Heart left ventricle (tissue), 13 donors: ENCODE results near the gene CHST7.

Source experiments
- CTCF ChIP-seq, 12 donors: fragments of 200-600 bp; sonication (generic) in 4 of 12; IDR thresholded peaks; one replicate each; pipeline versions ENCODE4 v1.5.0 to v1.8.0; 2018 to 2022; ENCODE audit warnings: antibody characterized with exemption in 12 of 12, mild to moderate bottlenecking in 5 of 12
- POLR2A ChIP-seq, 2 donors: fragments of 450-650 bp; IDR thresholded peaks; one replicate each; pipeline ENCODE4 v1.6.1; 2017; ENCODE audit warnings: antibody characterized with exemption in 2 of 2, mild to moderate bottlenecking in 2 of 2, moderate library complexity in 2 of 2
- donor health status: ischemic (EF 13 %, LVEDD 7.1; RV severe dilation, severe dysfunction).
- donor health status: DM: no; HTN: yes; CAD: no.
- donor health status: DM: no; HTN: no; CAD: no.
- donor health status: ischemic (EF 25% LVEDD 6.9; RV normal size, moderate dysfunction).
- donor health status: ischemic (EF 25% LVEDD 5.7; RV mildly dilated, moderate dysfunction).
- donor health status: ischemic (EF 35%, LVEDD 5.7; RV mildly dilated, moderate dysfunction).
- donor health status: nonischemic (EF 11% LVEDD 7.7; RV severe dilation, severe dysfunction).
- donor health status: DM: yes; HTN: yes; CAD: no.
- donor health status: PGD.
- donor health status: ischemic (EF 29% LVEDD 5.4; RV normal size, mild dysfunction).
- donor health status: nonischemic (EF 23%, LVEDD 6.1; RV moderate dilation, normal function).

- no peak for TF ChIP-seq CTCF (IDR thresholded peaks at IDR 0.05)
- TF ChIP-seq POLR2A (IDR thresholded peaks at IDR 0.05) = no peak
These were observed 14.5 kb upstream of the CHST7 start for GRCh38 chrX:46559062-46559461.
